OCI-LY1 (cell line): Measurements from ENCODE around the gene HS3ST5.
"Not testable (repeated sequence)": the region's sequence is repeated elsewhere in the genome, so short reads cannot be mapped to it uniquely, and the experiment has no call there.

ENCODE experiments used
- H2AFZ ChIP-seq: fragments of 200-600 bp; sonication (generic), shearing (Covaris generic); 2 replicates; pipeline ENCODE4 v1.6.0; 2014; ENCODE audit warnings: antibody characterized with exemption, mild to moderate bottlenecking, low read length
- H3F3A ChIP-seq: fragments of 200-600 bp; sonication (generic), shearing (Covaris generic); 2 replicates; pipeline ENCODE4 v1.6.0; 2014; ENCODE audit warnings: mild to moderate bottlenecking, antibody characterized with exemption, low read length, moderate library complexity; ENCODE audit not compliant: insufficient read depth
- H3K27ac ChIP-seq: fragments of 200-600 bp; sonication (generic); 2 replicates; pipeline ENCODE4 v1.5.1; 2014; ENCODE audit warnings: low read length, mixed run types, mild to moderate bottlenecking, low read depth; ENCODE audit not compliant: poor library complexity, severe bottlenecking
- H3K27me3 ChIP-seq: fragments of 200-600 bp; sonication (generic); 2 replicates; pipeline ENCODE4 v1.6.0; 2014; ENCODE audit warnings: antibody characterized with exemption, mild to moderate bottlenecking, low read length, moderate library complexity; ENCODE audit not compliant: insufficient read depth
- H3K36me3 ChIP-seq: fragments of 200-600 bp; sonication (generic); 2 replicates; pipeline ENCODE4 v1.6.1; 2014; ENCODE audit warnings: mild to moderate bottlenecking, antibody characterized with exemption, low read length, moderate library complexity, mixed read lengths; ENCODE audit not compliant: insufficient read depth
- H3K4me1 ChIP-seq: fragments of 200-600 bp; sonication (generic); 2 replicates; pipeline ENCODE4 v1.5.1; 2014; ENCODE audit warnings: mild to moderate bottlenecking, low read length, moderate library complexity; ENCODE audit not compliant: insufficient read depth, severe bottlenecking
- H3K4me2 ChIP-seq: fragments of 200-600 bp; sonication (generic), shearing (Covaris generic); 2 replicates; pipeline ENCODE4 v1.6.1; 2014; ENCODE audit warnings: low read length
- H3K4me3 ChIP-seq: fragments of 200-600 bp; sonication (generic); 2 replicates; pipeline ENCODE4 v1.5.1; 2014; ENCODE audit warnings: low read length, low read depth, mild to moderate bottlenecking, mixed read lengths; ENCODE audit not compliant: poor library complexity, severe bottlenecking
- H3K79me2 ChIP-seq: fragments of 200-600 bp; shearing (Covaris generic); 2 replicates; pipeline ENCODE4 v1.6.1; 2016; ENCODE audit warnings: mixed run types, low read length, mixed read lengths; ENCODE audit not compliant: insufficient read depth
- H3K9ac ChIP-seq: fragments of 200-600 bp; sonication (generic), shearing (Covaris generic); 2 replicates; pipeline ENCODE4 v1.6.1; 2014; ENCODE audit warnings: mild to moderate bottlenecking, low read length, mixed read lengths
- H3K9me2 ChIP-seq: fragments of 200-600 bp; sonication (generic), shearing (Covaris generic); 2 replicates; pipeline ENCODE4 v1.6.1; 2014; ENCODE audit warnings: low read depth, mild to moderate bottlenecking, low read length, mixed read lengths
- H3K9me3 ChIP-seq: fragments of 200-600 bp; shearing (Covaris generic); 2 replicates; pipeline ENCODE4 v1.6.1; 2014; ENCODE audit warnings: low read length, mixed read lengths
- H4K20me1 ChIP-seq: fragments of 200-600 bp; sonication (generic), shearing (Covaris generic); 2 replicates; pipeline ENCODE4 v1.6.0; 2016; ENCODE audit warnings: mild to moderate bottlenecking, low read length; ENCODE audit not compliant: insufficient read depth
- CTCF ChIP-seq: fragments of 200-600 bp; sonication (generic), shearing (Covaris generic); IDR thresholded peaks from 2 replicates; pipeline ENCODE4 v1.5.1; 2017; ENCODE audit warnings: mild to moderate bottlenecking, antibody characterized with exemption, low read length, moderate library complexity, mixed read lengths
- EZH2 ChIP-seq: fragments of 200-600 bp; sonication (generic), shearing (Covaris generic); IDR thresholded peaks from 2 replicates; pipeline ENCODE4 v1.8.0; 2017; ENCODE audit warnings: borderline replicate concordance, mixed run types, mild to moderate bottlenecking, antibody characterized with exemption, low read length, moderate library complexity, mixed read lengths

Gene HS3ST5

GRCh38 chr6:114081730-114082129 lies 261.1 kb downstream of the HS3ST5 start:
- Histone ChIP-seq H3K4me3 (no peak overlapping the region), H3F3A (no peaks in the 10 kb centered on the region), H3K4me1 (no peaks in the 10 kb centered on the region), H3K27ac (no peak overlapping the region), H3K4me2 (no peak overlapping the region), H2AFZ (no peak overlapping the region), H3K27me3 (no peaks in the 10 kb centered on the region), H3K79me2 (no peaks in the 10 kb centered on the region), H3K9me3 (no peaks in the 10 kb centered on the region), H3K9ac (no peak overlapping the region), H3K36me3 (no peaks in the 10 kb centered on the region), H3K9me2 (no peaks in the 10 kb centered on the region), H4K20me1 (no peaks in the 10 kb centered on the region)
- TF ChIP-seq EZH2, result no peak
- no peak for TF ChIP-seq CTCF

- Histone ChIP-seq H3K79me2 (no peaks in the 10 kb centered on the region), H3K27ac (no peak overlapping the region), H3K4me2 (no peak overlapping the region), H3K9ac (no peak overlapping the region), H3K4me1 (no peaks in the 10 kb centered on the region), H3K4me3 (no peak overlapping the region), H3F3A (no peaks in the 10 kb centered on the region), H3K9me3 (no peaks in the 10 kb centered on the region), H2AFZ (no peak overlapping the region), H3K9me2 (no peaks in the 10 kb centered on the region), H4K20me1 (no peaks in the 10 kb centered on the region), H3K36me3 (no peaks in the 10 kb centered on the region), H3K27me3 (no peaks in the 10 kb centered on the region)
- TF ChIP-seq EZH2, result no peak
- no peak for TF ChIP-seq CTCF
These were observed 261.8 kb downstream of the HS3ST5 start for GRCh38 chr6:114080891-114081510.

- H3K27me3 ChIP-seq, H3F3A ChIP-seq, H3K9me3 ChIP-seq, H4K20me1 ChIP-seq, H3K4me2 ChIP-seq, H3K4me1 ChIP-seq, H2AFZ ChIP-seq, H3K4me3 ChIP-seq, H3K27ac ChIP-seq, H3K9ac ChIP-seq, H3K36me3 ChIP-seq, H3K79me2 ChIP-seq, H3K9me2 ChIP-seq: not testable (repeated sequence)
These were observed 262.4 kb downstream of the HS3ST5 start for GRCh38 chr6:114080410-114080809.

DNA sequence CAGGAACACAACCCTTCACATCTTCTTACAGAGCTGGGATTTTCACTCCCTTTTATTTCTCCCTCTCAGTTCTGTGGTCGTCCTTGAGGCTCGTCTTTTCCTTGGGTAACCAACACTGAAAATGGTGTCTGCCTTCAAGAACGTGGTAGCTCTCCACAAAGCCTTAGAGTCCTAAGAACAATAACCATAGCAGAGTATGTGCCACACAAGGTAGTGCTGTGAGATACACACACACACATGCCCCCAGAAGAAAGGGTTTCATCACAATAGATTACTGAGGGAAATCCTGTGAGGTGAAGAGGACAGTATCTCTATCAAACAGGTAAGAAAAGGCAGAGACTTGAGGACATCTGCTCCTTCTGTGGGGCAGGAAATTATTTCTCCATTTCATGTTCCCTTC lies 267.0 kb downstream of the HS3ST5 start:
- Histone ChIP-seq H3K9me2 (no peaks in the 10 kb centered on the region), H2AFZ (no peak overlapping the region), H3K36me3 (no peaks in the 10 kb centered on the region), H3K27me3 (no peaks in the 10 kb centered on the region), H3K4me3 (no peak overlapping the region), H3K4me2 (no peak overlapping the region), H3K9ac (no peak overlapping the region), H4K20me1 (no peaks in the 10 kb centered on the region), H3K27ac (no peak overlapping the region), H3K79me2 (no peaks in the 10 kb centered on the region), H3K4me1 (no peaks in the 10 kb centered on the region), H3K9me3 (no peaks in the 10 kb centered on the region), H3F3A (no peaks in the 10 kb centered on the region)
- no peak for TF ChIP-seq EZH2
- TF ChIP-seq CTCF, result no peak
